AG04450 (cell line): ENCODE data around the gene NEDD4L. TPM values are rescaled to one million over a fixed set of nuclear protein-coding genes. Genes with fewer than 3 reads are reported as not detected.

Experiments
- CTCF ChIA-PET: fragments of 300-600, 350-600 bp; formaldehyde crosslinking; extraction: SDS; loops from one replicate; lab custom pipeline; 2022; ENCODE audit warnings: antibody characterized with exemption, inconsistent platforms; lab: Charles Lee
- POLR2A ChIA-PET: fragments of 350-600 bp; formaldehyde crosslinking; extraction: SDS; loops from one replicate; lab custom pipeline; 2021; ENCODE audit warnings: antibody characterized with exemption, inconsistent platforms; lab: Yijun Ruan, JAX
- DNase-seq: peaks from one replicate; pipeline ENCODE4 v3.0.0-alpha.2; 2011; ENCODE audit warnings: low read depth, low spot score
- H3K27ac ChIP-seq: one replicate; pipeline ENCODE4 v1.5.1; 2012; ENCODE audit warnings: low read depth, low read length, control low read depth
- H3K27me3 ChIP-seq: one replicate; pipeline ENCODE4 v1.6.0; 2012; ENCODE audit warnings: low read length; ENCODE audit not compliant: control insufficient read depth, insufficient read depth
- H3K4me3 ChIP-seq: 2 replicates; pipeline ENCODE4 v1.5.1; 2011; ENCODE audit warnings: mild to moderate bottlenecking, low read depth, low read length, control low read depth
- H3K9me3 ChIP-seq: 2 replicates; pipeline ENCODE4 v1.5.1; 2012; ENCODE audit warnings: low read length; ENCODE audit not compliant: control insufficient read depth, insufficient read depth
- polyA plus RNA-seq: library from polyadenylated mRNA; depleted of rRNA; stranded (reverse); fragments of >200 nt; gene quantifications from 2 replicates; pipeline ENCODE4 v1.2.3, GENCODE V29; 2011
- TF ChIP-seq, protein P1 (sequence below): IDR thresholded peaks from 2 replicates; pipeline ENCODE4 v1.5.1; 2011; ENCODE audit warnings: low read depth, low read length, control low read depth, inconsistent platforms

Gene NEDD4L
- polyA plus RNA-seq, 1 experiment: 15.0 TPM

GRCh38 chr18:58055890-58056558 lies 12.0 kb downstream of the NEDD4L start:
- TF ChIP-seq, protein P1, sequence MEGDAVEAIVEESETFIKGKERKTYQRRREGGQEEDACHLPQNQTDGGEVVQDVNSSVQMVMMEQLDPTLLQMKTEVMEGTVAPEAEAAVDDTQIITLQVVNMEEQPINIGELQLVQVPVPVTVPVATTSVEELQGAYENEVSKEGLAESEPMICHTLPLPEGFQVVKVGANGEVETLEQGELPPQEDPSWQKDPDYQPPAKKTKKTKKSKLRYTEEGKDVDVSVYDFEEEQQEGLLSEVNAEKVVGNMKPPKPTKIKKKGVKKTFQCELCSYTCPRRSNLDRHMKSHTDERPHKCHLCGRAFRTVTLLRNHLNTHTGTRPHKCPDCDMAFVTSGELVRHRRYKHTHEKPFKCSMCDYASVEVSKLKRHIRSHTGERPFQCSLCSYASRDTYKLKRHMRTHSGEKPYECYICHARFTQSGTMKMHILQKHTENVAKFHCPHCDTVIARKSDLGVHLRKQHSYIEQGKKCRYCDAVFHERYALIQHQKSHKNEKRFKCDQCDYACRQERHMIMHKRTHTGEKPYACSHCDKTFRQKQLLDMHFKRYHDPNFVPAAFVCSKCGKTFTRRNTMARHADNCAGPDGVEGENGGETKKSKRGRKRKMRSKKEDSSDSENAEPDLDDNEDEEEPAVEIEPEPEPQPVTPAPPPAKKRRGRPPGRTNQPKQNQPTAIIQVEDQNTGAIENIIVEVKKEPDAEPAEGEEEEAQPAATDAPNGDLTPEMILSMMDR: no peak
- no peak overlapping the region for H3K27ac ChIP-seq
- no peak overlapping the region for H3K4me3 ChIP-seq
- CTCF ChIA-PET: interaction anchor here (2.4 to 3.5 kb wide), 2 partner anchors 13 to 66 kb away, joined by 8 to 21 read pairs; partner anchors contain the start of gene NEDD4L
- H3K9me3 ChIP-seq: no peaks in the 10 kb centered on the region
- POLR2A ChIA-PET: no interaction called here
- no peaks in the 10 kb centered on the region for H3K27me3 ChIP-seq
- no peak for DNase-seq

DNA sequence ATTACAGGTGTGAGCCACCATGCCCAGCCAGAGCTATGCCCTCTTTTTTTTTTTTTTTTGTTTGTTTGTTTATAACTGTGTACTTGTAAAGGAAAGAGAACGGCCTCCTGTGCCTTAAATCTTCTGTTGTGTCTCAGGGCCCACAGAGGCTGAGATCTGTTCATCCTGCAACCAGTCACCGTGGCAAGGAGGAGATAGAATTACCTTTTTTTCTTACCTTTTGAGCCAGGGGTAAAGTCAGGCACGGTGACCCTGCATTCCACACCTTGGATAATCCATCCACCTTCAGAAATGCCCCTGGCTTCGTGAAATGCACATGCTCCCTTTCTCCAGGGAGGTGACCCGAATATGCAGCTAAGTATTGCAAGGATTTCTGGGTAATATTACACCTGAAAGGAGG lies 12.8 kb downstream of the NEDD4L start:
- H3K4me3 ChIP-seq: no peak overlapping the region
- no peak overlapping the region for H3K27ac ChIP-seq
- ChIA-PET POLR2A (no interaction called here), CTCF (interaction anchor here (0.7 to 3.5 kb wide), 2 partner anchors 14 to 65 kb away, joined by 3 to 21 read pairs; no protein-coding TSS in a partner anchor)
- no peak for DNase-seq
- TF ChIP-seq, protein P1: no peak
- no peaks in the 10 kb centered on the region for H3K9me3 ChIP-seq
- H3K27me3 ChIP-seq: no peaks in the 10 kb centered on the region

GRCh38 chr18:58057291-58057965 lies 13.4 kb downstream of the NEDD4L start:
- no peak overlapping the region for H3K4me3 ChIP-seq
- no peaks in the 10 kb centered on the region for H3K27me3 ChIP-seq
- CTCF ChIA-PET: interaction anchor here (0.7 to 3.5 kb wide), 2 partner anchors 14 to 64 kb away, joined by 3 to 21 read pairs; no protein-coding TSS in a partner anchor
- POLR2A ChIA-PET: no interaction called here
- DNase-seq: no peak
- TF ChIP-seq, protein P1: no peak
- H3K27ac ChIP-seq: no peak overlapping the region
- H3K9me3 ChIP-seq: no peaks in the 10 kb centered on the region

GRCh38 chr18:58058720-58059119 lies 14.7 kb downstream of the NEDD4L start:
- Histone ChIP-seq H3K4me3 (no peak overlapping the region), H3K9me3 (no peaks in the 10 kb centered on the region), H3K27me3 (no peaks in the 10 kb centered on the region), H3K27ac (no peak overlapping the region)
- TF ChIP-seq, protein P1: no peak
- no peak for DNase-seq
- CTCF ChIA-PET: no interaction called here
- POLR2A ChIA-PET: no interaction called here

GRCh38 chr18:58060254-58060653 lies 16.2 kb downstream of the NEDD4L start:
- no peak for DNase-seq
- TF ChIP-seq, protein P1: no peak
- no peaks in the 10 kb centered on the region for H3K27me3 ChIP-seq
- ChIA-PET CTCF (no interaction called here), POLR2A (no interaction called here)
- no peak overlapping the region for H3K4me3 ChIP-seq
- H3K27ac ChIP-seq: no peak overlapping the region
- no peaks in the 10 kb centered on the region for H3K9me3 ChIP-seq
